ENCODE measurements around the gene USPL1.
"Not testable (repeated sequence)": the region's sequence is repeated elsewhere in the genome, so short reads cannot be mapped to it uniquely, and the experiment has no call there.

USPL1 gene

GRCh38 chr13:30623392-30623791 lies 5.7 kb downstream of the USPL1 start:
- H3K27ac ChIP-seq = no peak overlapping the region
- TF ChIP-seq, protein P1, sequence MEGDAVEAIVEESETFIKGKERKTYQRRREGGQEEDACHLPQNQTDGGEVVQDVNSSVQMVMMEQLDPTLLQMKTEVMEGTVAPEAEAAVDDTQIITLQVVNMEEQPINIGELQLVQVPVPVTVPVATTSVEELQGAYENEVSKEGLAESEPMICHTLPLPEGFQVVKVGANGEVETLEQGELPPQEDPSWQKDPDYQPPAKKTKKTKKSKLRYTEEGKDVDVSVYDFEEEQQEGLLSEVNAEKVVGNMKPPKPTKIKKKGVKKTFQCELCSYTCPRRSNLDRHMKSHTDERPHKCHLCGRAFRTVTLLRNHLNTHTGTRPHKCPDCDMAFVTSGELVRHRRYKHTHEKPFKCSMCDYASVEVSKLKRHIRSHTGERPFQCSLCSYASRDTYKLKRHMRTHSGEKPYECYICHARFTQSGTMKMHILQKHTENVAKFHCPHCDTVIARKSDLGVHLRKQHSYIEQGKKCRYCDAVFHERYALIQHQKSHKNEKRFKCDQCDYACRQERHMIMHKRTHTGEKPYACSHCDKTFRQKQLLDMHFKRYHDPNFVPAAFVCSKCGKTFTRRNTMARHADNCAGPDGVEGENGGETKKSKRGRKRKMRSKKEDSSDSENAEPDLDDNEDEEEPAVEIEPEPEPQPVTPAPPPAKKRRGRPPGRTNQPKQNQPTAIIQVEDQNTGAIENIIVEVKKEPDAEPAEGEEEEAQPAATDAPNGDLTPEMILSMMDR (IDR thresholded peaks at IDR 0.05) = no peak
- no peak for TF ChIP-seq ZFX (IDR thresholded peaks at IDR 0.05; ENCODE audit: borderline replicate concordance)

GRCh38 chr13:30624630-30625029 lies 6.9 kb downstream of the USPL1 start:
- no peak overlapping the region for H3K27ac ChIP-seq
- TF ChIP-seq, protein P1 (IDR thresholded peaks at IDR 0.05) = no peak
- no peak for TF ChIP-seq ZFX (IDR thresholded peaks at IDR 0.05; ENCODE audit: borderline replicate concordance)

GRCh38 chr13:30629527-30629926 lies 11.8 kb downstream of the USPL1 start:
- TF ChIP-seq, protein P1 (IDR thresholded peaks at IDR 0.05) = no peak
- no peak for TF ChIP-seq ZFX (IDR thresholded peaks at IDR 0.05; ENCODE audit: borderline replicate concordance)
- no peak overlapping the region for H3K27ac ChIP-seq

- no peak for TF ChIP-seq ZFX (IDR thresholded peaks at IDR 0.05; ENCODE audit: borderline replicate concordance)
- TF ChIP-seq, protein P1 (IDR thresholded peaks at IDR 0.05) = no peak
- H3K27ac ChIP-seq = no peak overlapping the region
These were observed 16.1 kb downstream of the USPL1 start for GRCh38 chr13:30633861-30634260.

DNA sequence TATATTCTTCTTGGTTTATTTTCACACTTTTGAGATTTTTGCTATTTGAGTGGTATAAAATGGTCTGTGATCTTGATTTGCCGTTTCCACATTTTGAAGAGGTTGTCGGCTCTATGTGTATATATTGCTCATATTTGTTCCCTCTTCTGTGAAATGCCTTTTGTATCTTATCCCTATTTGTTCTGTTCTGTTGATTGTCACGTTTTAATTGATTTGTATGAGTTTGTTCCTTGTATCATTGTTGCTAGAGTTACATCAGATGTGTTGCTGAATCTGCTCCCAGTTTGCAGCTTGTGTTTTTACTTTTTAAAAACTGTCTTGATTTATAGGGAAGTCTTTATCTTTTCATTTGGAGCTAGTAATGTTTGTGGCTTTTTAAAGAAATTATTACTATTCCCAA lies 17.1 kb downstream of the USPL1 start:
- TF ChIP-seq, protein P1 (IDR thresholded peaks at IDR 0.05) = no peak
- no peak for TF ChIP-seq ZFX (IDR thresholded peaks at IDR 0.05; ENCODE audit: borderline replicate concordance)
- no peak overlapping the region for H3K27ac ChIP-seq

GRCh38 chr13:30638301-30638700 lies 20.6 kb downstream of the USPL1 start:
- TF ChIP-seq, protein P1 (IDR thresholded peaks at IDR 0.05) = no peak
- TF ChIP-seq ZFX (IDR thresholded peaks at IDR 0.05; ENCODE audit: borderline replicate concordance) = no peak
- H3K27ac ChIP-seq = no peak overlapping the region

DNA sequence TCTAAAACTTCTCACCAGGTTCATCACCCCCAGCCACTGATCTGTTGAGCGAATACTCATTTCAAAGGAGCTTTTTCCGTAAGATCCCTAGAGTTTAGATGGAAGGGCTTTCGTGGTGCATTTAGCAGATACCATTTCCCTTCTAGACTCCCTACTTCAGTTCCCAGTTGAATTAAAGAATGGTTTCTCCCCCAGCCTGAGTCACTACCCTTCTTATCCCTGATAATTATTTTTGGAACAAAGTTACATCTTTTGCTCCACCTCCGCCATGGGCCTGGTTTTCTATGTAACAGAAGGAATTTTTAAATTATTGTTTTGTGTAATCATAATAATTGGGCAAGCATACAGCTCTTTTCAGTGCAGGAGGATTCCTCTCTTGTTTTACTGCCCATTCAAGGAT lies 22.0 kb downstream of the USPL1 start:
- H3K27ac ChIP-seq = no peak overlapping the region
- TF ChIP-seq, protein P1 (IDR thresholded peaks at IDR 0.05) = no peak
- TF ChIP-seq ZFX (IDR thresholded peaks at IDR 0.05; ENCODE audit: borderline replicate concordance) = no peak

GRCh38 chr13:30641173-30641572 lies 23.5 kb downstream of the USPL1 start:
- not testable (repeated sequence) for H3K27ac ChIP-seq

Data from 22Rv1 (cell line).